Right atrium auricular region (tissue), 2 donors: ENCODE data around the gene TPCN1. TPM values are rescaled to one million over a fixed set of nuclear protein-coding genes. Genes with fewer than 3 reads are reported as not detected.

Source experiments
- DNase-seq: peaks from one replicate; pipeline ENCODE4 v3.0.0-alpha.2; 2019; ENCODE audit warnings: low spot score
- H3K27ac ChIP-seq, 2 donors: fragments of 200-600 bp; sonication (generic); 1 replicate in 1 of 2; 2 replicates in 1 of 2; pipeline ENCODE4 v1.5.1; 2016 to 2019
- H3K27me3 ChIP-seq, 2 donors: fragments of 200-600 bp; sonication (generic); one replicate each; pipeline versions ENCODE4 v1.5.1 to v1.6.0; 2017 to 2019
- H3K36me3 ChIP-seq: fragments of 200-600 bp; sonication (generic); one replicate; pipeline ENCODE4 v1.5.1; 2016
- H3K4me1 ChIP-seq, 2 donors: fragments of 200-600 bp; sonication (generic); one replicate each; pipeline versions ENCODE4 v1.5.1 to v1.6.0; 2017 to 2019
- H3K4me3 ChIP-seq, 2 donors: fragments of 200-600 bp; sonication (generic); 1 replicate in 1 of 2; 2 replicates in 1 of 2; pipeline ENCODE4 v1.5.1; 2017 to 2019; ENCODE audit warnings: mild to moderate bottlenecking in 1 of 2, moderate library complexity in 1 of 2
- H3K9me3 ChIP-seq, 2 donors: fragments of 200-600 bp; sonication (generic); one replicate each; pipeline ENCODE4 v1.5.1; 2019
- CTCF ChIP-seq, 2 donors: fragments of 200-600 bp; sonication (generic); IDR thresholded peaks; one replicate each; pipeline ENCODE4 v1.5.1; 2019; ENCODE audit warnings: antibody characterized with exemption in 2 of 2
- total RNA-seq, 2 donors: library from RNA; depleted of rRNA; stranded (reverse); fragments of >200 nt; gene quantifications; one replicate each; pipeline ENCODE4 v1.1.0, GENCODE V29; 2016

The TPCN1 gene
- total RNA-seq, 2 donors from 2014 or later, result 57.3 to 58.7 TPM

GRCh38 chr12:113224955-113225354 lies 3.7 kb downstream of the TPCN1 start:
- H3K4me3 ChIP-seq, result no peak overlapping the region
- TF ChIP-seq CTCF (IDR thresholded peaks at IDR 0.05), result no peak
- peak overlapping the region in 1 of 2 donors; percentile 90 for H3K27ac ChIP-seq
- peaks cover 0 to 75% of the 10 kb centered on the region in 2 donors for H3K4me1 ChIP-seq
- H3K36me3 ChIP-seq, result peaks cover 12% of the 10 kb centered on the region
- no peak for DNase-seq
- no peaks in the 10 kb centered on the region for H3K9me3 ChIP-seq
- H3K27me3 ChIP-seq, result no peaks in the 10 kb centered on the region

GRCh38 chr12:113226696-113227568 lies 5.7 kb downstream of the TPCN1 start:
- Histone ChIP-seq H3K27ac (peak overlapping the region; percentile 83 to 95), H3K27me3 (no peaks in the 10 kb centered on the region), H3K36me3 (peaks cover 19% of the 10 kb centered on the region), H3K4me3 (no peak overlapping the region), H3K4me1 (peaks cover 0 to 86% of the 10 kb centered on the region in 2 donors), H3K9me3 (no peaks in the 10 kb centered on the region)
- peak in 1 of 2 donors; percentile 33 for TF ChIP-seq CTCF (IDR thresholded peaks at IDR 0.05)
- no peak for DNase-seq

GRCh38 chr12:113227686-113228391 lies 6.6 kb downstream of the TPCN1 start:
- H3K4me3 ChIP-seq, result no peak overlapping the region
- no peaks in the 10 kb centered on the region for H3K27me3 ChIP-seq
- H3K4me1 ChIP-seq, result peaks cover 0 to 86% of the 10 kb centered on the region in 2 donors
- peaks cover 28% of the 10 kb centered on the region for H3K36me3 ChIP-seq
- peak overlapping the region; percentile 83 to 95 for H3K27ac ChIP-seq
- no peak for TF ChIP-seq CTCF (IDR thresholded peaks at IDR 0.05)
- H3K9me3 ChIP-seq, result no peaks in the 10 kb centered on the region
- DNase-seq, result no peak

- Histone ChIP-seq H3K9me3 (no peaks in the 10 kb centered on the region), H3K36me3 (peaks cover 32% of the 10 kb centered on the region), H3K4me1 (peaks cover 0 to 86% of the 10 kb centered on the region in 2 donors), H3K27me3 (no peaks in the 10 kb centered on the region), H3K4me3 (no peak overlapping the region), H3K27ac (peak overlapping the region; percentile 83 to 95)
- DNase-seq, result no peak
- TF ChIP-seq CTCF (IDR thresholded peaks at IDR 0.05), result no peak
Measured at GRCh38 chr12:113228394-113229028, 7.2 kb downstream of the TPCN1 start.

GRCh38 chr12:113230315-113231234 lies 9.3 kb downstream of the TPCN1 start:
- Histone ChIP-seq H3K9me3 (no peaks in the 10 kb centered on the region), H3K36me3 (peaks cover 42% of the 10 kb centered on the region), H3K4me3 (no peak overlapping the region), H3K4me1 (peaks cover 0 to 79% of the 10 kb centered on the region in 2 donors), H3K27ac (peak overlapping the region; percentile 83 to 95), H3K27me3 (no peaks in the 10 kb centered on the region)
- no peak for DNase-seq
- TF ChIP-seq CTCF (IDR thresholded peaks at IDR 0.05), result no peak
